ENCODE data around the gene RCAN1.
A peak's percentile ranks its signal among the peaks of the same experiment; 100 is the strongest.
"Not testable (repeated sequence)": the region's sequence is repeated elsewhere in the genome, so short reads cannot be mapped to it uniquely, and the experiment has no call there.

Gene RCAN1

DNA sequence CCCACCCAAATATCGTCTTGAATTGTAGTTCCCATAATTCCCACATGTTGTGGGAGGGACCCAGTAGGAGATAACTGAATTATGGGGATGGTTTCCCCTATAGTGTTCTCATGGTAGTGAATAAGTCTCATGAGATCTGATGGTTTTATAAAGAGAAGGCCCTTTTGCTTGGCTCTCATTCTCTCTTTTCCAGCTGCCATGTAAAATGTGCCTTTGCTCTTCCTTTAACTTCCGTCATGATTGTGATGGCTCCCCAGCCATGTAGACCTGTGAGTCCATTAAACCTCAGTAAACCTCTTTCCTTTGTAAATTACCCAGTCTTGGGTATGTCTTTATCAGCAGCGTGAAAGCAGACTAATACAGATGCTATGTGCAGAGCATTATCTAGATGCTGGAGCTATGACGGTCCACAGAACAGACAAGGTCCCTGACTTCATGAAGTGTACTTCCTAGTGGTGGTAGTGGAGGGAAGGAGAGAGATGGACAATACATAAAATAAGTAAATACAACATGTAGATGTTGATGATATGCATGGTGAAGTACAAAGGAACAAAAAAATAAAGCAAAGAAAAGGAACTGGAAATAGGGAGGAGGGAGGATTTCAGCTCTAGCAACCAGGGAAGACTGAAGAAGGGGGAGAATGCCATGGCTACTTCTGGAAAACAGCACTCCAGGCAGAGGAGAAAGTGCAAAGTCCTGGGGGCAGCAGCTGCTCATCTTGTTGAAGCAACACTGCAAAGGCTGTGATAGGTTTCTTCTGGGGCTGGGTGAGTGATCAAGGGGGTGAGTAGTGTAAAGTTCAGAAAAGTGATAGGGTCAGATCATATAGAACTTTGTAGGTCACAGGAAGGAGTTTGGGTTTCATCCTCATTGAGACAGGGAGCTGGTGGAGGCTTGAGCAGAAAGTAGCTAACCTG lies 6.8 kb upstream of the RCAN1 start:
- no peak for DNase-seq

DNA sequence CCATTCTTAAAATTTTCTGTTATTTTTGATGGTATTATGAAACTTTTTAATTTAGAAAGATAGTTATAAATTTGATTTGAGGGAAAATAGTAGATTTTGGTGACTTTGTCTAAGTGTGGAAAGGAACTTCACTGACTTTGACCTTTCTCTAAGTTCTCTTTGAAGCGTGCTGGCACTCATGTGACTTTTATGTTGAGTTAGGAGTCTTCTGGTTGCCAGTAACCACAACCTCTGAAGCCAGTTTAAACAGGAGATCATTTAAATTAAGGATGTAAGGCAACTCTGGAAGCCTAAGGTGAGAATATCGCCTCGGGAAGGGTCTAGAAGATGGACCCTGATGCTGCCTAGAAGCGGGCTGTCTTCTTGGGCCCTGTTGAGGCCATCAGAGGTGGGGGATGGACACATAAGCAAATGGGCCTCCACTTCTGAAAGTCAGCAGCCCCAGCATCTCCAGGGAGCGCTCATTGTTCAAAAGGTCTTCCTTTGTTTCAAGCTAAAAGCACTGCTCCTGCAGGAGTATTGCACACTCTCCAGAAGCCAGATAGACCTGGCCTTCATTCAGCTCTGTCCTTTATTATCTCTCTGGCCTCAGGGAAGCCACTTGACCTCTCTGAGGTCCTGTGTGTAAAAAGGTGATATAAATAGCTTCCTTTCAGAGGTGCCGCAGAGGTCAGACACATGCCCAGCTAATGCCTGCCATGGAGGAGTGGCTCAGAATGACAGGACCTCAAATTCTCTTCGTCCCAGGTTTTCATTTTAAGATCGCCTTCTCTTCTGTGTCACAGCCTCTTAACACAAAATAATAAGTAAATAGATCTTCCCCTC lies 5.1 kb upstream of the RCAN1 start:
- DNase-seq: no peak

DNA sequence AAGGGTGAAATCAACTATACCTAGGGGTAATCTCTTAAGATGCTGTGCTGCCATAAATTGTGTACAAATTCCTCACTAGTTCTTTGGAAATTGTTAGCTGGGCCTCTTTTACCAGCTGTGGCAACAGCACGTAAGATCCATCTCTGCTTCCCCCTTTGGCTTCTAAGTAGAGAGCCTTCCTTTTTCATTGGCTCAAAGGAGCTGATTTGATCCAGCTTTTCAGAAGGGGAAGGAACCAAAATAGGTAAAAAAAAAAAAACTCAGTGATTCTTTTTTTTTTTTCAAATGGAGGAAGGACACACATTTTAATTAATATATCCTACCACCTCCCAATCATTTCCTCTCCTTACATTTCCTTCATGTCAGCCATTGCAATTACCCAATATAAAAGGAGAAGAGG lies 4.0 kb upstream of the RCAN1 start:
- no peak for DNase-seq

DNA sequence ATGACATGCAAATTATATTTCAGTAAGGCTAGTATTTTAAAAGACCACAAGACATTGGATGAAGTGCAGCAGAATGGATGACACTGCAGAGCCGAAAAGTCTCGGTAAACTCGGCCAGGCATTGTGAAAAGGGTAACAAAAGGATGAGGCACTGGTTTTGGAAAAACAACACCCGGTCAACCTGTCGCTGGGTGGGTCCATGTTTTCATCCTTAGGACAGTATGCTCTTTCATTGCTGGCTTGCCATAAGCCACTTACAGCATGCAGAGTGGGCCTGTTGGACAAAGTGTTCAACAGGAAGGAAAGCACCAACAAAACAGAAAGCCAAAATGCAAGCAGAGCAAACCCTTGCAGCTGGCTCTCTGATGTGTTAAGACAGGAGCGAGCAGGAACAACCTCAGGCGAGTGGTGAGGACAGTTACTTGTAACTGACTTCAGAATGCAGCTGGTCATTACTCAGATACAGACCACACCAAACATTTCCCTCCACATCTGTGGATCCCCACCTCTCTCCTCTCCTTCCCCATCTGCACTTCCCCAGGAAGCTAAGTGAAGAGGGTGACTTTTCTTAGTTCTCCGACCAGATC lies 2.9 kb upstream of the RCAN1 start:
- DNase-seq: no peak

DNA sequence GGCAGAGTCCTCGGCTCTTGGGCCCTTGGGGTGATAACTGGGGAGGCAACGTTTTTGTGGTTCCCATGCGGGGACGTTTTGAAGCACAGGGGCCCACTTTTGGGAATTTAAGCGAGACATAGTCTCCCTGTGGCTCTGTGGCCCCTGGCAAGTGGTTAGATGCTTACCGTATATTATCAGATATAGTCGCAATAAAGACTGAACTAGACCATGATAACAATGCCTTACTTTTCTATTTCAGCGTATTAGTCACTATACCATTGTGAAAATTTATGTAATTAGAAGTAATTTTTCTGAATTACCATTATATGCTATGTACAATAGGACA lies 538 bp upstream of the RCAN1 start:
- DNase-seq: no peak

DNA sequence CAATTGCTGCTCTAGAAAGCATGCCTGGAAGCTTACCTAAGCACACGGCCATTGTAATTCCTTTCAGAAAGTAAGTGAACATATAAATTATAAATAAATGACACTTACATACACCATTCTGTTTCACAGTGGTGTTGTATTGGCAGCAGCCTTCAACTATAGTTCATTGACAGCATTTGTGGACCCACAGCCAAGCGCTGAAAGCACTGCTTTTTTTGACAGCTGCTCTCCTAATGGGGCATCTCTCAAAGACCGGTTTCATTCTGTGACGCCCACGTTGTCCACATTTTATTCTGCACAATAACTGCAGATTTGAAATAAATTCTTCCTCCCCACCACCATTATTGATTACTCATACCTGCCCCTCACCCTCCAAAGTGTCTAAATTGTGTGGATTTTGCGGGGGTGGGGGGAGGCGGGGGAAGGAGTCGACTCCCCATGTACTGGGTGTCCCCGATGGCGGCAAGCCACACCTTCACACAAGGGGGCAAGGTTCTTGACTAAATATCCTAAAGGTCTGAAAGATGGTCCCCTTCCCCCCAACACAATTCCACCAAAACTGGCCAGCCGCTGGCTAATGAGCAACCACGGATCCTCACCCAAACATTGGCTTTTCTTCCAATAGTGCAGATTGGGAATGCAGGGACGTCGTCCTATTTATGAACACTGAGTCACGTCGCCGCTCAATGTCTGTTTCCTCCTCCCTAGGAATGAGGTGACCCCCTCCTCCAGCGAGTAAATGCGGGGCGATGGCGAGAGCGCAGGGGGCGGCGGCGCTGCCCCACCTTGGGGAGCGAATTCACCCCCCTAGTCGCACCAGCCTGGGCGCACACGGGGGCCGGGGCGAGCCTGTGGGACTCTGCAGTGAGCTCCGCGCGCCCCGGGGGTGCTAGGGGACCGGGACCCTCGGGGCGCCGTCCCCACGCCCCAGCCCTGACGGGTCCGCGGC lies 960 bp downstream of the RCAN1 start:
- peak; percentile 3 for DNase-seq

DNA sequence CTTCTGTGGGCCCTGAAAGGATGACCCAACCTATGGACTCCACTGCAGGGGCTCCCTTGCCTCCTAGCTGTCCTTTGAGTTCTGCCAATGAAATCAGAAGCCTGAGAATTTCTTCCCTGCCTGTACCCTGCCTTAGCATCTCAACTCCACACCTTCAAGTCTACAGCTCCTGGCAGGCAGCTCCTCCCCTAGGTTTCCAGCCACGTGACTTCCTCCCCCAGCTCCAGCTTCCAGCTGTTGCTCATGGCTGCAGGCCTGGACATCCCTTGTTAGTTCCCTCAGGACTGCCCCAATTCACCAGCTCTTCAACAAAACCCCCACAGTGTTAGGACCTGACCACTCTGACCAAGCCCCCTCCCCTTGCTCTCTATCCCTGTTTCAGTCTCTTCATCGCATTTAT lies 2.4 kb downstream of the RCAN1 start:
- DNase-seq: no peak

DNA sequence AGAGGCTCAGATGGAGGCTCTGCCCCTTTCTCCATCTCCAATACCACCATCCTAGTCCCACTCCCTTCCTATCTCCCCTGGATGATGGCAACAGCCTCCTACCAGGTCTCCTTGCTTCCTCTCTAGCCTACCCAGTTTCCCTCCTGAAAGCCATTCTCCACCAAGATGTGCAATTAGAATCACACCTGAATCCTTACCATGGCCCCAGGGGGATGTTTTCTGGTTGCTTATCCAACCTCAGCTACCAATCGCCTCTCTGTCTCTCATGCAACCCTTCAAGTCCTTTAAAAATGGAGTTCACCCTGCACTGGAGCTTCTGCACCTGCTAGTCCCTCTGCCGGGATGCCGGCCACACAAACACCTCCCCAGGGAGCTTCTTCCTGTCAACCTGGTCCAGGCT lies 2.9 kb downstream of the RCAN1 start:
- DNase-seq: no peak

DNA sequence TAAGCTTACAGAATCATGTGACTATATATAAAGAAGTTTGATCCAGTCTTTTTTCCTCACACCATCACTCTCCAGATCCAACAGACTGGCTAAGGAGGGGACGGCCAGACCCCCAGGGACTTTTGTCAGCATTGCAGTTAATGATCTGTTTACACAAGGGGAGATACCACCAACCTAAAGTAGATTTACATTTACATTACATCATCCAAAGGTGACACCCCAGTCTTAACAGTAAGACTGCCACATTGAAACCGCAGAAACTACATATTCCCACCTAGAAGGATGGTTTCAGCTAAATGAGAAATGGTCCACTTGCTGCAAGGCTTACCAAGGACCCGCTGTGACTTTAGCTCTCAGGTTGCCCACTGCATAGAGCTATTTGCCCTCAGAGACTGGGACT lies 3.4 kb downstream of the RCAN1 start:
- DNase-seq: no peak

DNA sequence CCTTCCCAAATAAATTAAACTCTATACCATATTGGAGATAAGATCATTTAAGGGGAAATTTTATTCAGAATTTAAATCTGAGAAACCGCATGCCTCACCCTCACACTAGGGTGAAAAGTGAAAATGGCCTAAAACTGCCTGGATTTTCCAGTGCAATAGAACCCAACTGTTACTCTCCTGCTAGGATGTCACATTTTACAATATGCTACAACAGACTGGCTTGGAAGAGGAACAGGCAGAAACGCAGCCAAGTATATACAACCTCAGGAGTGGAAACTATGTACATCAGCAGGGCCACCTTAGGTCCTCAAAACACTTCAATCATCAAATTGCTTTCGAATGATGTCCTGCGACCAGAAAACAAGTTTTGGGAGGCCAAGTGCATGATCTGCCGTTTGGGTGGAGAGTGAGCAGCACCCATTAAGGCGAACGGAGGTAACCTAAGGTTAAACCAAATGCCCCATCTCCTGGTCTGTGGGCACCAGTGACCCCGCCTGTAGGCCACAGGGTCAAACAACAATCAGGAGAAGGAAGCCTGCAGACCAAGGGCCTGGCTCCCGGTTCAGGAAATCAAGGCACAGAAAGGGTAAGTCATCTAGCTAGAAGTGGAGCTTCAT lies 4.9 kb downstream of the RCAN1 start:
- no peak for DNase-seq

DNA sequence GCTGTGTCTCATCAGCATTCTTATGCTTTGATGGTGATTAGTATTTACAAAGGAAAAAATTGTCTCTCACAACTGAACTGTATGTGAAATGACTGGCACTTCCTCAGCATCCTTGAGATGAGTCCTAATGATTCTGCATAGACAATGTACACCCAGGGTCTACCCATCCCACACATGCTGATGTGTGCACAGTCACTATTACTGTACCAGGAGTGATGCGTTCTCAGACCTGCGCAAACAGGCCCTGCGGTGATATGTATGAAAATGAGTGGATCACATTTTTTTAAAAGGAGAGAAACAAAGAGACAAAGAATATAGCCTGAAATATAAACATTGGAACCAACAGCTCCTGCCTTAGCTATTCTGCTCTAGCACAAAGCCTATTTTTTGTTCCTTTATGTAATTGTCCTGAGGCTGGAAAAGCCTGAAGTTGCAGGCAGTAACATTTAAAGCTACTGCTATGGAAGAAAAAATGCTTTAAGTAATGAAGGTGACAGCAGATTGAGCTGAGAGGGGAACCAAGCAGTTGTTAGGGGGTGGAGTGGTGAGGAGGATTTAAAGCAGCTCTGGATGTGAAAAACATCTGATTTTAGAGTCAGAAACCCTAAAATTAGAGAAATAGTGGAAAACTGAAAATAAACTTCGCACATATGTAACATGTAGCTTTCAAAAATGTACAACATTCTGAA lies 5.5 kb downstream of the RCAN1 start:
- no peak for DNase-seq

DNA sequence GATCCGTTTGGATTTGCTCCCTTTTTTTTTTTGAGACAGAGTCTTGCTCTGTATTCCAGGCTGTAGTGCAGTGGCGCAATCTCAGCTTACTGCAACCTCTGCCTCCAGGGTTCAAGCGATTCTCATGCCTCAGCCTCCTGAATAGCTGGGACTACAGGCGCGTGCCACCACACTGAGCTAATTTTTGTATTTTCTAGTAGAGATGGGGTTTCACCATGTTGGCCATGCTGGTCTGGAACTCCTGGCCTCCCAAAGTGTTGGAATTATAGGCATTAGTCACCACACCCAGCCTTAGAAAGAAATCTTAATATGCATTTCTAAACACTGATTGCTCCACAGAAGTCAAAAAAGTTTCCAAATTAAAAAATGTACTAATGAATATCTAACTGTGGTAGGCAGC lies 7.5 kb downstream of the RCAN1 start:
- DNase-seq: not testable (repeated sequence)

DNA sequence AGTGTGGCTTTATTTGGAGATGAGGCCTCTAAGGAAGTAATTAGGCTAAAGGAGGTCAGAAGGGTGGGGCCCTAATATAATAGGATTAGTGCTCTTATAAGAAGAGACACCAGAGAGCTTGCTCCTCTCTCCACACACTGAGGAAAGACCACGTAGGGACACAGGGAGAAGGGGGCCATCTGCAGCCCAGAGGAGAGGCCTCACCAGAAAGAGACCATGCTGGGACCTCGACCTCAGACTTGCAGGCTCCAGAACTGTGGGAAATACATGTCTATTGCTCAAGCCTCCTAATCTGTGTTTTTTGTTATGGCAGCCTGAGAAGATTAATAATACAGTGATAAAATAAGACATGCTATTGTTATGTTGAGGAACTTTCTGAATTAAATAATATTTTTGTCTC lies 8.3 kb downstream of the RCAN1 start:
- DNase-seq: no peak

DNA sequence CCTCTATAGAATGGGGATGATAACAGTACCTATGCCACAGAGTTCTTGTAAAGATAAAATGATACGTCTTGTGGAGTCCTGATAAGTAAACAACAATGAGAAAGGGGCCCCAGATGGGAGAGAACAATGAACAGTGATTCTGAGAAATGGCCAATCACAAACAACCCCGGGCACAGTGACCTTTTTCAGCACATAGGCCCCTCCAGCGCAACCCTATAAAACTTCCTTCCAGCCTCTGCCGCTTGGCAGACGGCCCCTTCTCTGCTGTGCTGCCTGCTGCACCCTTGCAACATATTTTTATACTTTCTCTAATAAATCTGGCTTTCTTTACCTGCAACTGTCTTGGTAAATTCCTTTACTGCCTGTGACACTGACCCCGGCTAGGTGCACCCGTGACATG lies 8.9 kb downstream of the RCAN1 start:
- no peak for DNase-seq

DNA sequence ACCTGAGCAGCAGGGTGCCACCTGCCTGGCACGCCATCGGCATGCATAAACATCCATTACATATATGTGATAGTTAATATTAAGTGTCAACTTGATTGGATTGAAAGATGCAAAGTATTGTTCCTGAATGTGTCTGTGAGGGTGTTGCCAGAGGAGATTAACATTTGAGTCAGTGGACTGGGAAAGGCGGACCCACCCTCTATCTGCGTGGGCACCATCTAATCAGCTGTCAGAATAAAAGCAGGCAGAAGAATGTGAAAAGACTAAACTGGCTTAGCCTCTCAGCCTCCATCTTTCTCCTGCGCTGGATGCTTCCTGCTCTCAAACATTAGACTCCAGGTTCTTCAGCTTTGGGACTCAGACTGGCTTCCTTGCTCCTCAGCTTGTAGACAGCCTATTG lies 10.0 kb downstream of the RCAN1 start:
- not testable (repeated sequence) for DNase-seq

DNA sequence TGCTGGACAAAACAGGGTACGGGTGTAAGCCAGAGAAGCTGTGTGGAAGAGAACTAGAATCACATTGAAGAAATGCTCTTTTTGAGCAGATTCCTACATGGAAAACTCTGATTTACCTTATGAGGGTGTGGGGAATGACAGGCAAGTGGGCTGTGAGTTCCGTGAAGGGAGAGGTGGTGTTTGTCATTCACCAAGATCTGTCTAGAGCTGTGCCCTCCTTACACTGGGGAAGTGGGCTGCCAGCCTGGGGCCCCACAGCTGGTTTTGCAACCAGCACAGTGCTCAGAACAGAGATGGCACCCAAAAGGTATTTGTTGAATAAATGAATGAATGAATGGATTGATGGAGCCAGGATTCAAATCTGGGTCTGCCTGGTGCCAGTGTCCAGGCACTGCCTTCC lies 10.4 kb downstream of the RCAN1 start:
- no peak for DNase-seq

DNA sequence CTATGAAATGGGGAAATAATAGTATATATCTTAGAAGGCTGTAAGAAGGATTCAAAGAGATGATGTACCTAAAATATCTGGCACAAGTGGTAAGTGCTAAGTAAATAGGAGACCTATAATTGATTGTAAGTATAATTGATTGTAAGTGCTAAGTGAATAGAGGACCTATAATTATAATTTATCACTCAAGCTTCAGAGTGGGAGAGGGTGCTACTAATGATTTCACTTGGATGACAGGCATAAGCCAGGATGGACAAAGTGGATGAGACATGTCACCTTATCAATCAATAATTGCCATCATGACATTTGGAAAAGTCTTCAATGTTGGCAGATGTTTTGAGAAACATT lies 11.2 kb downstream of the RCAN1 start:
- no peak for DNase-seq

DNA sequence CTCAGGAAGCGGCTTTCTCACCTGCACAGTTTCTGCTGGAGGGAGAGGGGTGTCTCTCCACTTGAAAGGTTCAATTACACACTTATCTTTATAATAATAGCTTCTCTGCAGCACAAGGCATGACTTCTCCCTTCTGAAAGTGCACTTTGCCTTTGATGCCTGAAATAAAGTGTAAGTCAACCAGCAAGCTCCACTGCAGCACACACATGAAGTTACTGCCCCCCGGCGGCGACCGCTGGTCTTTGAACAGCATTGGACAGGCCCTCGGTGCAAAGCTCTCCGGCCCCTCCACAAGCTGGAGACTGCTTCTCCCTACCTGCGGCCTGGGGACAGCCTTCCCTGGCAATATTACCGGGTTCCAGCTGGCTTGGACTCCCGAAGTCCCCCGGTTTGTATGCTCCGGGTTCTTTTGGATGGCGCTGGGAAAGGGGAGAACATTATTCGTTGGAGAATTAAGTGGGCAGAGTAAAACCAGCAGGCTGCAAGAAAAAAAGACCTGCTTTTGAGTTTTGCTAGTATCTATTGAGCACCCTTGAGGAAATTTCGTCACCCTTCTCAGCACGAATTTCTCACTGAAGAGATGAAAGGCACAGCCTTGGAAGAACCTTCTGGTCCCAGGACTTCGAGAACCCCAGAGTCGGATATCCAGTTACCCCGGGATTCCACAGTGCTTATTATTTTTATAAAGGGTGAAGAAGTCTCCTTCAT lies 11.8 kb downstream of the RCAN1 start:
- DNase-seq: peak; percentile 17

DNA sequence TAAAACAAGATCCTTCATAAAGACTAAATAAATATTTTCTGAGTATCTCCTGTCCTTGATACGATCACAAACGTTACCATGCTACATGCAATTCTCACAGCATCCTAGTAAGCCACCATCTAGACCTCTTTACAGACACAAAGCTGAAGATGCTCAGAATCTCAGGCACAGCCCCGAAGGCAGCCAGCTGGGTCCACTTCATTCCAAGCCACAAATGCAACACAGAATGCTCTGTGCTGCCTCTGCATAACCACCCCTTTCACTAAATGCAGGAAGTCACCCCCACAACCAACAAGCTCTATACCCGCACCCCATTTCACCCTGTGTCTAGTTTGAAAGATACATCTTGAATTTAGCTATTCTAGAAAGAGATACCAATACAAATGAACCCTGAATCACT lies 12.9 kb downstream of the RCAN1 start:
- DNase-seq: no peak

DNA sequence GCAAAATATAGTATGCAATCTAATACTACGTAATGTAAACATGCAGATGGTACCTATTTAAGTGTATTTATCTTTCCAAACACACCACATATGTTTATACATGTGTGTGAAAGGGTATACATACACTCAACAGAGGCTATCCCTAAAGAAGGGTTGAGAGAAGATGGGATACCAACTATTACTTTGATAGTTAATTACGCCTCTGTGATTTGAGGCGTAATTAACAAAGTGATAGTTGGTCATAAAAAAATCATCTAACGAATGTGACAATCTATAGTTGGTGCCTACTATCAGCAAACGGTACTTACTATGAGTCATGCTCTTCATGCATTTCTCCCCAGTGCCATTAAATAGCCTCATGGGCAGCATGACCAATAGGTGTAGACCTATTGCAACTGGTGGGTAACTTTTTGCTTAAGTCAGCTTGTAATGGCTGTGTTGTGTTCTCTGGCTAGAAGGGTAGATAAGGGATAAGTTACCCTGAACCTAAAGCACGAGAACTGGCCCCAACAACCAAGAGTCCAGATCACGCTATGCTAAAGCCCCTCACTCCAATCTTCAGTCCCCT lies 15.3 kb downstream of the RCAN1 start:
- no peak for DNase-seq

DNA sequence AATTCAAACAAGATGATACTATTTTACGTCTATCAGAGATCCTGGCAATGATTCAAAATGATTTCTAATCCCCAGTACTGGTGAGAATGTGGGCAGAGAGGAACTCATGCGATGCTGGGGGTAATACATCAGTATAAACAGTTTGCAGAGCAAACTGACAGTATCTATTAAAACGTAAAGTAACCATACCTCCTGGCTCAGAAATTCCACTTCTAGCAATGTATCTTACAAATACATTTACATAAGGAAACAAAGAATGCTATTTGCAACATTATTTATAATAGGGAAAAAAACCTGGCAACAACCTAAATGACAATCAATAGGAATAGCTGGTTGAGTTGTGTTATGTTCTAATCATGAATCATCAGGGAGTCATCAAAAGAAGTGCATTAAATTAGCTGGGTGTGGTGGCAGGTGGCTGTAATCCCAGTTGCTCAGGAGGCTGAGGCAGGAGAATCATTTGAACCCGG lies 15.9 kb downstream of the RCAN1 start:
- DNase-seq: no peak

Measured in kidney glomerular epithelial cell (primary cell).